Hepatocyte (in vitro differentiated cells): Measurements from ENCODE around the gene CIITA. TPM values are rescaled to one million over a fixed set of nuclear protein-coding genes. Genes with fewer than 3 reads are reported as not detected.
"Not testable (repeated sequence)": the region's sequence is repeated elsewhere in the genome, so short reads cannot be mapped to it uniquely, and the experiment has no call there.

ENCODE experiments used
- DNase-seq: peaks from one replicate; pipeline ENCODE4 v3.0.0-alpha.2; 2016; ENCODE audit warnings: low spot score
- H2AFZ ChIP-seq: fragments of 200-600 bp; sonication (generic); 2 replicates; pipeline ENCODE4 v1.6.0; 2016; ENCODE audit warnings: antibody characterized with exemption, mild to moderate bottlenecking
- H3K27ac ChIP-seq: fragments of 200-600 bp; sonication (generic); 2 replicates; pipeline ENCODE4 v1.5.1; 2016; ENCODE audit warnings: mild to moderate bottlenecking
- H3K27me3 ChIP-seq: fragments of 200-600 bp; sonication (generic); 2 replicates; pipeline ENCODE4 v1.6.1; 2016
- H3K36me3 ChIP-seq: fragments of 200-600 bp; sonication (generic); replicated peaks from 2 replicates; pipeline ENCODE4 v1.5.1; 2016; ENCODE audit warnings: low read depth; ENCODE audit not compliant: insufficient read depth
- H3K4me1 ChIP-seq: fragments of 200-600 bp; sonication (generic); 2 replicates; pipeline ENCODE4 v1.5.1; 2016; ENCODE audit warnings: mild to moderate bottlenecking, moderate library complexity; ENCODE audit not compliant: insufficient read depth
- H3K4me2 ChIP-seq: fragments of 200-600 bp; sonication (generic); 2 replicates; pipeline ENCODE4 v1.6.0; 2016
- H3K4me3 ChIP-seq: fragments of 200-600 bp; sonication (generic); 2 replicates; pipeline ENCODE4 v1.5.1; 2016; ENCODE audit warnings: mild to moderate bottlenecking
- H3K79me2 ChIP-seq: fragments of 200-600 bp; sonication (generic); 2 replicates; pipeline ENCODE4 v1.6.0; 2017; ENCODE audit warnings: mild to moderate bottlenecking
- H3K9me2 ChIP-seq: fragments of 200-600 bp; sonication (generic); replicated peaks from 2 replicates; pipeline ENCODE4 v1.6.0; 2017; ENCODE audit warnings: mild to moderate bottlenecking; ENCODE audit not compliant: insufficient read depth
- H3K9me3 ChIP-seq: fragments of 200-600 bp; sonication (generic); 2 replicates; pipeline ENCODE4 v1.5.1; 2016; ENCODE audit warnings: low read depth, mild to moderate bottlenecking
- H4K20me1 ChIP-seq: fragments of 200-600 bp; sonication (generic); 2 replicates; pipeline ENCODE4 v1.6.0; 2016; ENCODE audit warnings: mild to moderate bottlenecking; ENCODE audit not compliant: insufficient read depth, poor library complexity, severe bottlenecking
- CTCF ChIP-seq: fragments of 200-600 bp; sonication (generic); IDR thresholded peaks from 2 replicates; pipeline ENCODE4 v1.5.1; 2016; ENCODE audit warnings: antibody characterized with exemption, mild to moderate bottlenecking; ENCODE audit not compliant: poor library complexity
- EZH2 ChIP-seq: fragments of 200-600 bp; sonication (generic); IDR thresholded peaks from 2 replicates; pipeline ENCODE4 v1.6.1; 2016; ENCODE audit warnings: antibody characterized with exemption, mild to moderate bottlenecking, borderline replicate concordance
- EZH2phosphoT487 ChIP-seq: fragments of 200-600 bp; sonication (generic); IDR thresholded peaks from one replicate; pipeline ENCODE4 v1.6.1; 2018; ENCODE audit warnings: antibody characterized with exemption, mild to moderate bottlenecking, low read depth, moderate library complexity; ENCODE audit not compliant: unreplicated experiment, severe bottlenecking
- WGBS: methylation state at CpG from one replicate; pipeline ENCODE4 v1.1.6; 2016; ENCODE audit warnings: low lambda C conversion rate; ENCODE audit errors: missing lambda C conversion rate; 5-methylcytosine and 5-hydroxymethylcytosine counted together
- polyA plus RNA-seq: library from polyadenylated mRNA; unstranded; fragments of >200 nt; fragmentation: Nextera tagmentation; extraction: Ambion mirVana; gene quantifications from 2 replicates; pipeline ENCODE4 v1.2.1, GENCODE V29; 2016
- total RNA-seq: library from RNA; depleted of rRNA; stranded (reverse); fragments of >200 nt; gene quantifications from 2 replicates; pipeline ENCODE4 v1.2.3, GENCODE V29; 2014

CIITA gene
- total and polyA plus RNA-seq, 2 experiments from 2014 or later: 1.1 TPM; not detected in 1

- no peak for DNase-seq
- H3K27ac ChIP-seq: peak overlapping the region; percentile 83
- peaks cover 76% of the 10 kb centered on the region for H3K79me2 ChIP-seq
- H3K9me2 ChIP-seq: no peaks in the 10 kb centered on the region
- no peaks in the 10 kb centered on the region for H3K27me3 ChIP-seq
- H3K9me3 ChIP-seq: no peaks in the 10 kb centered on the region
- H2AFZ ChIP-seq: peak overlapping the region; percentile 30
- peaks cover 46% of the 10 kb centered on the region for H3K4me1 ChIP-seq
- peak overlapping the region; percentile 88 for H3K4me3 ChIP-seq
- H4K20me1 ChIP-seq: peaks cover 53% of the 10 kb centered on the region
- TF ChIP-seq EZH2 (no peak), EZH2phosphoT487 (no peak), CTCF (no peak)
- H3K4me2 ChIP-seq: peak overlapping the region; percentile 89
- no peaks in the 10 kb centered on the region for H3K36me3 ChIP-seq
- WGBS: 9% methylated on average over 29 of the region's 36 CpGs
Measured at GRCh38 chr16:10941127-10941933, 64.3 kb downstream of the CIITA start.

- H3K27ac ChIP-seq: peak overlapping the region; percentile 83
- H3K4me1 ChIP-seq: peaks cover 52% of the 10 kb centered on the region
- peaks cover 76% of the 10 kb centered on the region for H3K79me2 ChIP-seq
- not testable (repeated sequence) for H3K9me3 ChIP-seq, H3K27me3 ChIP-seq, DNase-seq, H3K9me2 ChIP-seq, H3K36me3 ChIP-seq
- H4K20me1 ChIP-seq: peaks cover 49% of the 10 kb centered on the region
- peak overlapping the region; percentile 67 for H2AFZ ChIP-seq
- H3K4me2 ChIP-seq: peak overlapping the region; percentile 89
- under 1% methylated on average over 20 of the region's 52 CpGs for WGBS
- H3K4me3 ChIP-seq: peak overlapping the region; percentile 88
Measured at GRCh38 chr16:10941935-10942351, 64.9 kb downstream of the CIITA start.

GRCh38 chr16:10942352-10943063, 65.5 kb downstream of the CIITA start, which contains the start of gene DEXI:
DEXI (minus strand) TSS chr16:10942468; CDS start chr16:10942005, 463 bp downstream.
- peak within 1 kb of the TSS; percentile 83 for H3K27ac ChIP-seq
- H3K79me2 ChIP-seq: peaks cover 76% of the 10 kb centered on the region
- H2AFZ ChIP-seq: peak within 1 kb of the TSS; percentile 76
- no peaks in the 10 kb centered on the region for H3K9me3 ChIP-seq
- no peaks in the 10 kb centered on the region for H3K9me2 ChIP-seq
- TF ChIP-seq CTCF (no peak), EZH2 (no peak), EZH2phosphoT487 (no peak)
- peak within 1 kb of the TSS; percentile 88 for H3K4me3 ChIP-seq
- 11% methylated on average over 33 of the region's 55 CpGs for WGBS
- H3K4me2 ChIP-seq: peak within 1 kb of the TSS; percentile 89
- H3K36me3 ChIP-seq: no peaks in the 10 kb centered on the region
- H4K20me1 ChIP-seq: peaks cover 43% of the 10 kb centered on the region
- peaks cover 52% of the 10 kb centered on the region for H3K4me1 ChIP-seq
- DNase-seq: peak; percentile 96
- no peaks in the 10 kb centered on the region for H3K27me3 ChIP-seq

- Histone ChIP-seq H3K4me3 (no peak overlapping the region), H3K4me1 (peaks cover 52% of the 10 kb centered on the region), H3K27ac (no peak overlapping the region)
Measured at GRCh38 chr16:10943064-10943353, 66.0 kb downstream of the CIITA start.

More at GRCh38 chr16:10943064-10943353, 66.0 kb downstream of the CIITA start:
- H3K9me2 ChIP-seq: no peaks in the 10 kb centered on the region
- no peak for TF ChIP-seq EZH2phosphoT487
- no peak for TF ChIP-seq CTCF
- no peak for TF ChIP-seq EZH2
- peak overlapping the region; percentile 76 for H2AFZ ChIP-seq
- peaks cover 72% of the 10 kb centered on the region for H3K79me2 ChIP-seq
- peak overlapping the region; percentile 89 for H3K4me2 ChIP-seq
- H4K20me1 ChIP-seq: peaks cover 38% of the 10 kb centered on the region
- H3K27me3 ChIP-seq: no peaks in the 10 kb centered on the region
- WGBS: 90% methylated on average over 7 of the region's 7 CpGs
- no peaks in the 10 kb centered on the region for H3K36me3 ChIP-seq
- no peak for DNase-seq
- no peaks in the 10 kb centered on the region for H3K9me3 ChIP-seq
